ENCODE results near the gene RAVER1.

DNA sequence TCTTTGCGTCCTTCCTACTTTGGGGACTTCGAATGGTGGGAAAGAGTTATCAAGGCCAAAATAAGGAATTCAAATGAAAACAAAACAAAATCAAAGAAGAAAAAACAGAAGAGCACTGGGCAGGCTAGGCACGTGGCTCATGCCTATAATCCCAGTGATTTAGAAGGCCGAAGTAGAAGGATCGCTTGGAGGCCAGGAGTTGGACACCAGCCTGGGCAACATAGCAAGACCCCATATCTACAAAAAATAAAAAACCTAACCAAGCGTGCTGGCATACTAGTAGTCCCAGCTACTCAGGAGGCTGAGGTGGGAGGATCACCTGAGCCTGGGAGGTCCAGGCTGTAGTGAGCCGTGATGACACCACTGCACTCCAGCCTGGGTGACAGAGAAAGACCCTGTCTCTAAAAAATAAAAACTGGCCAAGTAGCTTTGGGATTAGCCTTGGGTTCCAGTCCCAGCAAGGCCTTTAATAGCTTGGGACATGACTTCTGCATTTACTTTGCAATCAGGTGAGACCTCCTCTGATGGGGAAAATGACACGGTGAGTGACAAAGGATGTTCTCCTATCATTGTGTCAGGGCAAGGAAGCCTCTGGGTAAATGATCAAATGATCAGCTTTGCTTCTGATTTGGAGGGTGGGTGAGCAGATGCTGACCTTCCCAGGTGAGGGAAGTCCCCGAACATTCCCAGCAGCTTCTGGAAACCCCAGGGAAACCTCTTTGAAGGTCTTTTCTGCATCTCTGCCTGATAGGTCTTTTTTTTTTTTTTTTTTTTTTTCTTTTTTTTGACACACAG lies 55.3 kb downstream of the RAVER1 start:
- TF ChIP-seq POLR2A (IDR thresholded peaks at IDR 0.05) (no peak), CTCF (IDR thresholded peaks at IDR 0.05 in 8 of 11, conservative IDR thresholded peaks at IDR 0.05 in 3 of 11) (no peak), POLR2AphosphoS5 (IDR thresholded peaks at IDR 0.05) (no peak)
